ENCODE data around the gene BCAM.
"Not testable (repeated sequence)": the region's sequence is repeated elsewhere in the genome, so short reads cannot be mapped to it uniquely, and the experiment has no call there.

The BCAM gene

GRCh38 chr19:44855606-44856005, 46.7 kb downstream of the BCAM start:
- no peak for FAIRE-seq

- no peak for FAIRE-seq
Measured at GRCh38 chr19:44856421-44857083, 47.6 kb downstream of the BCAM start.

GRCh38 chr19:44857837-44858236, 48.9 kb downstream of the BCAM start:
- FAIRE-seq = no peak

- not testable (repeated sequence) for FAIRE-seq
Measured at GRCh38 chr19:44861576-44861975, 52.7 kb downstream of the BCAM start.

- FAIRE-seq = no peak
Measured at GRCh38 chr19:44863990-44864389, 55.1 kb downstream of the BCAM start.

GRCh38 chr19:44865196-44865767, 56.4 kb downstream of the BCAM start:
- FAIRE-seq = no peak

GRCh38 chr19:44866664-44867063, 57.8 kb downstream of the BCAM start:
- no peak for FAIRE-seq

- no peak for FAIRE-seq
Measured at GRCh38 chr19:44867578-44867977, 58.7 kb downstream of the BCAM start.

- no peak for FAIRE-seq
Measured at GRCh38 chr19:44869733-44870470, 61.0 kb downstream of the BCAM start.

All from TTC549 (cell line).